ENCODE data around the gene SAMD11. TPM values are rescaled to one million over a fixed set of nuclear protein-coding genes. Genes with fewer than 3 reads are reported as not detected.

SAMD11 gene
- total and polyA plus RNA-seq, 8 donors: 3.5 to 23.3 (median 4.6) TPM; not detected in 1

DNA sequence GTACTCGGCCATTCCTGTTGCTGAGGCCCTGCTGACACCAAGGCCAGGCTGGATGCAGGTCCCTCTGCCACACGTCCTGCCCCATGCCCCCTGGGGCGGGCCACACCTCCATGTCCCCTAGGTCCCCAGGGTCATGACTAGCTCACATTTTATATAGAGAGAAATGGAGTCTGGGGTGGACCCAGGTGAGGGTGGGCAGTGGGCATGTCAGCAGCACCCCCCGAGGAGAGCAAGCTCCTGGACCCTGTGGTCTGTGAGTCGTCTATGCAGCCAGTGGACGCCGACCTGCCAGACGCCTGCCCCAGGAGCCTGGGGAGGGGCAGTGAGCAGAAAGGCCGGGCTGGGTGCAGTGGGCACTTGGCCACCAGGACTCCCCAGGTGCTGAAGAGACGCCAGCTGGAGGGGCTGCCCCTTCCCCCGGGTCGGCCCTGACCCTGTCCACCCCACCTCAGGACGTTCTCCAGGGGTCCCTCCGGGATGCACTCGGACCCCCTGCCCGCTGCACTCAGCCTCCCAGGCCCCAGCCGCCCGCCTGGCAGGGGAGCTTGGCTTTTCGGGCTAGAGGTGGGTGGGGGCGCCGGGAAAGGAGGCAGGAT lies 15.9 kb downstream of the SAMD11 start:
- intact Hi-C loops (cut with DNase I; ENCODE audit: low total_unique reads): loop anchor here (5.0 kb wide), 1 partner anchor 37 kb away; no protein-coding TSS in a partner anchor
- Histone ChIP-seq H3K4me1 (peaks cover 46 to 83% (median 65%) of the 10 kb centered on the region in 4 donors), H3K27ac (peak overlapping the region in 2 of 5 donors; percentile 83 to 84), H3K9me3 (no peaks in the 10 kb centered on the region), H3K36me3 (peaks cover 0 to 4% (median 4%) of the 10 kb centered on the region in 4 donors), H3K27me3 (peaks cover 0 to 93% (median 67%) of the 10 kb centered on the region in 3 donors), H3K4me3 (peak overlapping the region; percentile 41 to 61 (median 44))
- DNase-seq: peak in 1 of 2 donors; percentile 31
- 18 to 34% (median 26%) methylated on average over 7 to 21 of the region's 21 CpGs for whole genome bisulfite sequencing, 5 donors
- TF ChIP-seq EP300 (IDR thresholded peaks at IDR 0.05) (no peak), POLR2AphosphoS5 (IDR thresholded peaks at IDR 0.05) (no peak), POLR2A (IDR thresholded peaks at IDR 0.05) (no peak)
- TF ChIP-seq, protein P1, sequence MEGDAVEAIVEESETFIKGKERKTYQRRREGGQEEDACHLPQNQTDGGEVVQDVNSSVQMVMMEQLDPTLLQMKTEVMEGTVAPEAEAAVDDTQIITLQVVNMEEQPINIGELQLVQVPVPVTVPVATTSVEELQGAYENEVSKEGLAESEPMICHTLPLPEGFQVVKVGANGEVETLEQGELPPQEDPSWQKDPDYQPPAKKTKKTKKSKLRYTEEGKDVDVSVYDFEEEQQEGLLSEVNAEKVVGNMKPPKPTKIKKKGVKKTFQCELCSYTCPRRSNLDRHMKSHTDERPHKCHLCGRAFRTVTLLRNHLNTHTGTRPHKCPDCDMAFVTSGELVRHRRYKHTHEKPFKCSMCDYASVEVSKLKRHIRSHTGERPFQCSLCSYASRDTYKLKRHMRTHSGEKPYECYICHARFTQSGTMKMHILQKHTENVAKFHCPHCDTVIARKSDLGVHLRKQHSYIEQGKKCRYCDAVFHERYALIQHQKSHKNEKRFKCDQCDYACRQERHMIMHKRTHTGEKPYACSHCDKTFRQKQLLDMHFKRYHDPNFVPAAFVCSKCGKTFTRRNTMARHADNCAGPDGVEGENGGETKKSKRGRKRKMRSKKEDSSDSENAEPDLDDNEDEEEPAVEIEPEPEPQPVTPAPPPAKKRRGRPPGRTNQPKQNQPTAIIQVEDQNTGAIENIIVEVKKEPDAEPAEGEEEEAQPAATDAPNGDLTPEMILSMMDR (IDR thresholded peaks at IDR 0.05): no peak

DNA sequence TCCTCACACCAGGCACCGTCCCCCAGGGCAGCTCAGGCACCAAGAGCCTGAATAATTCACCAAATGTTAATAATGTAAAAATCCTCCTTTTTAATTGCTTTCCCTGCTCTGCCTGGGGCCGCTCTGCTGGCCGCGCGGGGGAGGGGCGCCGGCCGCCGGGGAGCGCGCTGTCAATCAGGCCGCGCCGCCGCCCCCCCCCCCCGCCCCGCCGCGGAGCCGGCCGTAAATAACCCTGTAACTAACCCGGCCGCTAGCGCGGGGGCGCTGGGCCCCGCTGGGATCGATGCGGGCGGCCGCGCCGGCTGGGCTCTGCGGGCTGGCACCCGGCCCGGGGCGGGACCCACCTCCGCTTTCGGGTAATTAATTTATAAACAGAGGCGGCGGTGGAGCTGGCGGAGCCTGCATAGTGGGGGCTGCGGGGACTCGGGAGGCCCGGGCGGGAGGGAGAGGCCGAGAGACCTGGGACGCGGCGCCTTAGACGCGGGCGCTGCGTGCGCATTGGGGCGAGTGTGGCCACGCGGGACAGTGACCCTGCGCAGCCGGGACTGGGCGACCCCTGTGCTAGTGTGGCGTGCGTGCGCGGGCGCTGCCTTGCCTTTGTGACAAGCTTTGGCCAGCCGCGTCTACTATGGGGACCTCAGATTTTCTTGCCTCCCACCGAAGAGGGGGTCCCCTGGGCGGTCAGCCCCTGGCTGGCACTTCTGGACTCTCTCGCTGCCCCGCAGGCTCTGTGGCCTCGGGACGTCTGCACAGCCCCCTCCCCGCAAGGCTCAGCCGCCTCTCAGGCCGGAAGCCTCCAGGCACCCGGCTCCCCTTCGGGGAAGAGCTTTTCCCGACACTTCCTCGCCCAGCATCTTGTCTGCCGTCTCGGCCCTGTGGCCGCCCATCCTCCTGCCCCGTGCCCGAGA lies 16.6 kb downstream of the SAMD11 start:
- peak; percentile 56 to 94 for DNase-seq
- intact Hi-C loops (cut with DNase I; ENCODE audit: low total_unique reads): loop anchor here (5.0 kb wide), 1 partner anchor 38 kb away; no protein-coding TSS in a partner anchor

DNA sequence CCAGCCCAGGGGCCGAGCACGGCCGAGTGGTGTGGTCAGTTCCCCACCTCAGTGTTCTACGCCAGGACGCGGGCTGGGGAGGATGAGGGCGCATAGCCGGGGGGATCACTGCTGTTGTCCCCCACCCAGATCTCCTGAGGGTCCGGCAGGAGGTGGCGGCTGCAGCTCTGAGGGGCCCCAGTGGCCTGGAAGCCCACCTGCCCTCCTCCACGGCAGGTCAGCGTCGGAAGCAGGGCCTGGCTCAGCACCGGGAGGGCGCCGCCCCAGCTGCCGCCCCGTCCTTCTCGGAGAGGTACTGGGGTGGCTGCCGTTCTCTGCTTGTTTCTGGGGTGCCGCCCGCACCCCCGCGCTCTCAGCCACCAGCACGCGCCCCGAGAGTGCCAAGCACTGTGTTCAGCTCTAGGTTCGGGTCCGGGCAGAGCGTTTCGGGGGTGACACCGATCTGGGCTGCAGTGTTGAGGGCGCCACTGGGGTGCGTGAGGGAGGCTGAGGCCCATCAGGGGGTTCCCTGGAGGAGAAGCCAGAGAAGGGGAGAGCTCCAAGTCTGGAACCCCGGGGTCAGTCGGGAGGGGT lies 17.4 kb downstream of the SAMD11 start:
- 0 to 5% (median 3%) methylated on average over 6 to 36 of the region's 36 CpGs for WGBS, 5 donors
- Histone ChIP-seq H3K4me3 (peak overlapping the region; percentile 41 to 61 (median 44)), H3K27me3 (peaks cover 0 to 78% (median 54%) of the 10 kb centered on the region in 3 donors), H3K4me1 (peaks cover 36 to 78% (median 53%) of the 10 kb centered on the region in 4 donors), H3K27ac (peak overlapping the region; percentile 50 to 84 (median 81)), H3K9me3 (no peaks in the 10 kb centered on the region), H3K36me3 (peaks cover 5 to 19% (median 18%) of the 10 kb centered on the region in 4 donors)
- TF ChIP-seq, protein P1 (IDR thresholded peaks at IDR 0.05): no peak
- TF ChIP-seq POLR2AphosphoS5 (IDR thresholded peaks at IDR 0.05): no peak
- no peak for TF ChIP-seq POLR2A (IDR thresholded peaks at IDR 0.05)
- no peak for TF ChIP-seq EP300 (IDR thresholded peaks at IDR 0.05)
- intact Hi-C loops (cut with DNase I; ENCODE audit: low total_unique reads): loop anchor here (5.0 kb wide), 1 partner anchor 39 kb away; no protein-coding TSS in a partner anchor
- DNase-seq: no peak

More for the DNA sequence above, 16.6 kb downstream of the SAMD11 start:
- peaks cover 2 to 12% (median 10%) of the 10 kb centered on the region in 4 donors for H3K36me3 ChIP-seq
- TF ChIP-seq, protein P1 (IDR thresholded peaks at IDR 0.05): peak in 1 of 7 experiments; percentile 9
- TF ChIP-seq POLR2A (IDR thresholded peaks at IDR 0.05): no peak
- no peak for TF ChIP-seq POLR2AphosphoS5 (IDR thresholded peaks at IDR 0.05)
- TF ChIP-seq EP300 (IDR thresholded peaks at IDR 0.05): no peak
- H3K4me1 ChIP-seq: peaks cover 41 to 84% (median 60%) of the 10 kb centered on the region in 4 donors
- H3K27me3 ChIP-seq: peaks cover 0 to 86% (median 60%) of the 10 kb centered on the region in 3 donors
- peak overlapping the region; percentile 41 to 61 (median 44) for H3K4me3 ChIP-seq
- WGBS, 5 donors: 0 to 1% (median 1%) methylated on average over 56 to 85 of the region's 86 CpGs
- peak overlapping the region in 4 of 5 donors; percentile 55 to 84 (median 82) for H3K27ac ChIP-seq
- no peaks in the 10 kb centered on the region for H3K9me3 ChIP-seq
